G401.6 (cell line): ENCODE data around the gene AKR1D1.
"Not testable (repeated sequence)": the region's sequence is repeated elsewhere in the genome, so short reads cannot be mapped to it uniquely, and the experiment has no call there.

Experiments
- FAIRE-seq: peaks from 2 replicates; lab custom pipeline; 2012; peaks lifted over from hg19 to GRCh38; lab: Jason Lieb, UNC

The AKR1D1 gene

GRCh38 chr7:138074121-138074520, 2.1 kb upstream of the AKR1D1 start:
- no peak for FAIRE-seq

GRCh38 chr7:138074540-138074939, 1.7 kb upstream of the AKR1D1 start:
- no peak for FAIRE-seq

GRCh38 chr7:138075350-138075749, 909 bp upstream of the AKR1D1 start:
- FAIRE-seq: no peak

GRCh38 chr7:138075786-138076185, 473 bp upstream of the AKR1D1 start:
- FAIRE-seq: not testable (repeated sequence)

- FAIRE-seq: no peak
Observed at GRCh38 chr7:138077809-138078208, 1.6 kb downstream of the AKR1D1 start.

- no peak for FAIRE-seq
Observed at GRCh38 chr7:138079137-138079536, 2.9 kb downstream of the AKR1D1 start.

GRCh38 chr7:138081868-138082267, 5.6 kb downstream of the AKR1D1 start:
- no peak for FAIRE-seq

GRCh38 chr7:138083859-138084258, 7.6 kb downstream of the AKR1D1 start:
- no peak for FAIRE-seq

GRCh38 chr7:138086563-138087270, 10.5 kb downstream of the AKR1D1 start:
- FAIRE-seq: no peak

GRCh38 chr7:138089080-138089901, 13.0 kb downstream of the AKR1D1 start:
- no peak for FAIRE-seq

- FAIRE-seq: no peak
Observed at GRCh38 chr7:138091032-138091431, 14.8 kb downstream of the AKR1D1 start.

- not testable (repeated sequence) for FAIRE-seq
Observed at GRCh38 chr7:138091840-138092239, 15.6 kb downstream of the AKR1D1 start.

GRCh38 chr7:138092486-138093028, 16.3 kb downstream of the AKR1D1 start:
- FAIRE-seq: no peak

- FAIRE-seq: no peak
Observed at GRCh38 chr7:138095972-138096935, 20.0 kb downstream of the AKR1D1 start.

- no peak for FAIRE-seq
Observed at GRCh38 chr7:138097064-138097741, 20.9 kb downstream of the AKR1D1 start.

- FAIRE-seq: no peak
Observed at GRCh38 chr7:138099813-138100212, 23.6 kb downstream of the AKR1D1 start.

GRCh38 chr7:138105221-138105620, 29.0 kb downstream of the AKR1D1 start:
- FAIRE-seq: no peak

GRCh38 chr7:138115047-138115446, 38.8 kb downstream of the AKR1D1 start:
- no peak for FAIRE-seq

GRCh38 chr7:138116141-138116540, 39.9 kb downstream of the AKR1D1 start:
- FAIRE-seq: no peak

GRCh38 chr7:138116892-138117291, 40.6 kb downstream of the AKR1D1 start:
- no peak for FAIRE-seq

- FAIRE-seq: no peak
Observed at GRCh38 chr7:138120140-138120827, 44.0 kb downstream of the AKR1D1 start.
